Kasumi-1 (cell line): ENCODE measurements around the gene DLX1.
"Not testable (repeated sequence)": the region's sequence is repeated elsewhere in the genome, so short reads cannot be mapped to it uniquely, and the experiment has no call there.

ENCODE experiments used
- DNase-seq, 2 experiments: peaks; one replicate each; lab custom pipeline; 2025; lab: John Stamatoyannopoulos, UW

Gene DLX1

DNA sequence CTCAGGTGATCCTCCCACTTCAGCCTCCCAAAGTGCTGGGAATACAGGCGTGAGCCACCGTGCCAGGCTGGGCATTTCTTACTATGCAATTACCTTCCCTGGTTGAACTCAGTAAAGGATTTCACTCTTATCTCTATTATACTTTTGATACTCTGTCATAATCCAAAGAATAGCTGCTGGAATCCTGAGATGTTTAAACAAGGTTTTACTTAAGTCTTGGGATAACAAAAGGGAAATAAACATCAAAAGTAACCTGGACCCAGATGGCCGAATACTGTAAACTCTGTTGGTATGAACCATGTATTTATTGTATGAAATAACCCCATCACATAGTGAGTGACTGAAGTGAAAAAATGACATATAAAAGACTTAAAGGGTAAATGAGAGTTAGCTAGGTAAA is 29.3 kb downstream of the DLX1 start:
- no peak for DNase-seq

DNA sequence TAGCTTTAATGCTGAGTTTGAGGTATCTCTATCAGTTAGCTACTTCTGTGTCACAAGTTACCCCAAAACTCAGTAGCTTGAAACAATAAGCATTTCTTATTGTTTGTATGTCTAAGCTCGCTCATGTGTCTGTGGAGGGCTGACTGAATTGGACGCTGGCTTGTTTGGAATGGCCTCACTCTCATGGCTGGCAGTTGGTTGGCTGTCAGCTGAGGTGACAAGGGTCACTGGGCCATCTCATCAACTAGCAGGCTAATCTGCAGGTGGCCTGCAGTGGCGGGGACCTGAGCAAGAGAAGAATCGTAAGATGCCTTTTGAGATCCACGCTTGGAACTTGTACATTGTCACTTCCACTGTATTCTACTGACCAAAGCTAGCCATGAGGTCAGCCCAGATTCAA is 30.8 kb downstream of the DLX1 start:
- no peak for DNase-seq

DNA sequence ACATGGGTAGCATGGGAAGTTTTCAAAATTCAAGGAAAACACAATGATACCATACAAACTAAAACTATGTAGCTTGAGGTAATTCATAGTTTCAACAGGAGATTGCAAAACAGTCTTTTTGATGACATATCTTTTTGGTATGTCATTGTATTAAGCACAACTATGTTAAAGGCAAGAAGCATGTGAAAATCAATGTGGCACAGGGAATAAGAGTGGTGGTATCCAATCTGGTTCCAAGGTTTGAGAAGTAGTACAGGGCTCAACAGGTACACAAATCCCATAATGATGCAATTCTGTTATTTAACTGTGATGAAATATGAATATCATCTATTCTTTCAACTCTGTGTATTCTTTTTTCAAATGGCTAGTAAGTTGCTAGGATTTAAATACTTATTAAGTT is 33.8 kb downstream of the DLX1 start:
- no peak for DNase-seq

DNA sequence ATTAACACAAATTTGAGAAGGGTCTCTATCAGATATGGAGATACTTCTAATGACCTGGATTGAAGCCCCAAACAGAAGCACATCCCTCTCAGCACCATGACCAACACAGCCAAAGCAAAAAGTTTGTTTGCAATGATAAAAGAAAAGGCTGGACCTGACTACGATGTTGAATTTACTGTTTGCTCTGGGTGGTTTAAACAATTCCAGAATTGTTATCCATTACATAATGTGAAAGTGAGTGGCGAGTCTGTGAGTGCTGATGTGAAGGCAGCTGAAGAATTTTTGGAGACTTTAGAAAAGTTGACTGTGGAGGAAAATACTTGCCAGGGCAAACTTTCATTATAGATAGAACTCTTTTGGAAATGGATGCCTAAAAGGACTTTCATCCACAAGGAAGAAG is 34.8 kb downstream of the DLX1 start:
- no peak for DNase-seq

DNA sequence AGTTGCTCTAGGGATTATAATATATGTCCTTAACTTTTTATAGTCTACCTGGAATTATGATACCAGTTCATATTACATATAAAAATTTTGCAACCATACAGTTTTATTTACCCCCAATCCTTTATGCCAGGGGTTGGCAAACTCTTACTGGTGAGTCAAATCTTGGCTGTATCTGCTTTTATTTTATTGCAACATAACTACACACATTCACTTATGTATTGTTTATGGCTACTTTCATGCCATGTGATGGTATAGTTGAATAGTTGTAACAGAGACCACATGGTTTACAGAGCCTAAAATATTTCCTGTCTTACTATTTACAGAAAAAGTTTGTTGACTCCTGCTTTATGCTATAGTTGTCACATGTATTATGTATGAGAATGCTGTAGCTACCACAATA is 43.2 kb downstream of the DLX1 start:
- no peak for DNase-seq

DNA sequence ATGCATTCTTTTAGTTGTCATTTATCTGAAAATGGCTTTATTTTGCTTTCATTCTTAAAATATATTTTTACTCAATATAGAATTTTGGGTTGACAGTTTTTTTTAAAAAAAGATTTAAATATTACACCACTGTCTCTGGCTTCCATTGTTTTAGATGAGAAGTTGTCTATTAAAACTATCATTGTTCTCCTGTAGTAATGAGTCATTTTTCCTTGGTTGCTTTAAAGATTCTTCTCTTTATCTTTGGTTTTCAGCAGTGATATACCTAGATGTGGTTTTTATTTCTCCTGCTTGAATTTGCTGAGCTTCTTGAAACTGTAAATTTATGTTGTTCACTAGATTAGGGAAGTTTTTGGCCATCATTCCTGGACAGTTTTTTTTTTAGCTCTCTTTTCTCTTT is 44.1 kb downstream of the DLX1 start:
- no peak for DNase-seq

GRCh38 chr2:172131713-172132555 is 46.6 kb downstream of the DLX1 start:
- no peak for DNase-seq

- no peak for DNase-seq
Measured at GRCh38 chr2:172134270-172134669, 49.0 kb downstream of the DLX1 start.

- no peak for DNase-seq
Measured at GRCh38 chr2:172135446-172135845, 50.1 kb downstream of the DLX1 start.

DNA sequence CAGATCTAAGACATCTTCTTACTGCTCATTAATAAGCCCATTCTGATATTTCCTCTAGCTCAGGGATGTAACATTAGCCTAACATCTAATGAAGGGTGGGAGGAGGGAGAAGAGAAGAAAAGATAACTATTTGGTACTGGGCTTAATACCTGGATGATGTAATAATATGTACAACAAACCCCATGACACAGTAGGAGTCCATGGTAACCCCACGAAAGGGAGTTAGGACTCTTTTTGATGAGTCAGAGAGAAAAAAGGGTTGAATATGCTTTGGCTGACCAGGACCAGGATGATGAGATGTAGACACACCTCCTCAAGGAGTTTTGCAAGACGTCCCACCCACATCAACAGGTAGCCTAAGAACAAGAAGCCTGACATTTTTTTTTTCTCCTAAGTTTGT is 51.8 kb downstream of the DLX1 start:
- no peak for DNase-seq

- no peak for DNase-seq
Measured at GRCh38 chr2:172137943-172138342, 52.6 kb downstream of the DLX1 start.

DNA sequence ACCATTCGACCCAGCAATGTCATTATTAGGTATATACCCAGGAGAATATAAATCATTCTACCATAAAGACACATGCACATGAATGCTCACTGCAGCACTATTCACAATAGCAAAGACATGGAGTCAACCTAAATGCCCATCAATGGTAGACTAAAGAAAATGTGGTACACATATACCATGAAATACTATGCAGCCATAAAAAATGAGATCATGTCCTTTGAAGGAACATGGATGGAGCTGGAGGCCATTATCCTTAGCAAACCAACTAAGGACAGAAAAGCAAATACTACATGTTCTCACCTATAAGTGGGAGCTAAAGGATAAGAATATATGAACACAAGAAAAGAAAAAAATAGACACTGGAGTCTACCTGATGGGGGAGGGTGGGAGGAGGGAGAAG is 53.4 kb downstream of the DLX1 start:
- DNase-seq: not testable (repeated sequence)
